A549 treated with AZD2906 at 1 μM for 4 hours (cell line): Measurements from ENCODE around the gene MVP. TPM values are rescaled to one million over a fixed set of nuclear protein-coding genes. Genes with fewer than 3 reads are reported as not detected.

Experiments
- total RNA-seq: library from RNA; stranded (reverse); fragments of 200-300 nt; extraction: Qiagen RNA extraction; gene quantifications from 5 replicates; pipeline ENCODE4 v1.2.3, GENCODE V29; 2022

The MVP gene
- total RNA-seq = 125 to 150 TPM (median 142 TPM) in 5 replicates

DNA sequence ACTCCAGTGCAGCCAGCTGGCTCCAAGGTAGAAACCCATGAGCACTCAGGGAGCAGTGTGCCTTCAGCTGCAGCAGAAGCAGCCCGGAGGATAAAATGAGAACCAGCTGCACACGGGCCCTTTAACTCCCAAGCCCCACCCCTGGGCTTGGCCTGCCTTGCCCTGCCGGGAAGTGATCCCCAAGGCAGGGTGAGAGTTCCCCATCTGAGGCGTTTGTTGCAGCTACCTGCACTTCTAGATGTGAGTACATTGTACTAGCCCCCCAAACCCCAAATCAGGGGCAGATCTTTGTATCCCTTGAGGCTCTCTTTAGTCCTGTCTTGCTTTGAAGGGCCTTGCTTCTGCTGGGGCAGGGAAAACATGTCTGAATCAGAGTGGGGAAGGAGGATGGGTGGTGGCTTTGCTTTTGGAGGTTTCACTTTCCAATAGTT is at the start of gene MVP:
TSS of gene MVP (plus strand) at position 192 of the 431 bp plus-strand sequence. CDS start 10,088 bp downstream, outside the sequence.

DNA sequence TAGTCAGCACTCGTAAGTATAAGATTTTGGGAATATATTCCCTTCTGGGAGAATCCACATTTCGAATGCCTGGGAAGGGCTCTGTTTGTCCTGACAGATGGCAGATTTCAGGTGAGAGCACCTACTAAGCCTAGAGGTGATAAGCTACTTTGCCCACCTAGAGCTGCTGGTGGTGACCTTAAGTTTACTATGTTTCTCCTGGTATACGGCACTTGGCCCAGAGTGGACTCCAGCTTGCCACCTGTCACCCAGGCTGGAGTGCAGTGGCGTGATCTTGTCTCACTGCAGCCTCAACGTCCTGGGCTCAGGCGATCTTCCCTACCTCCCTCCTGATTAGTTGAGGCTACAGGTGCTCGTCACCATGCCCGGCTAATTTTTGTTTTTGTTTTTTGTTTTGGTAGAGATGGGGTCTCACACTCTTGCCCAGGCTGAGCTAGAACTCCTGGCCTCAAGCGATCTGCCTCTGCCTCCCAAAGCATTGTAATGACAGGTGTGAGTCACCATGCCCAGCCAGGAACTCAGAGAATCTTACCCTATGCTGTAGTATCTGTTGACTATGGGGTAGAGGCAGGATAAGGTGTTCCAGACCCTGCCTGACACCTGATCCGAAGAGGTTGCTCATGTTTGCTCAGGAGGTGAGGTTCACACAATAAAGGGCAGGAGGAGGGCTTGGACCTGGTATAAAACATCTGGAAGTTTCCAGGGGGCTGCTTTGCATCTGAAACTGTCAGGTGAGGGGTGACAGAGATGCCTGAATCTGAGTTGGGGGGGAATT is 42.5 kb upstream of the MVP start, which contains the start of gene ZG16:
TSS of gene ZG16 (plus strand) at position 681 of the 775 bp plus-strand sequence. CDS start 1,011 bp downstream, outside the sequence.

DNA sequence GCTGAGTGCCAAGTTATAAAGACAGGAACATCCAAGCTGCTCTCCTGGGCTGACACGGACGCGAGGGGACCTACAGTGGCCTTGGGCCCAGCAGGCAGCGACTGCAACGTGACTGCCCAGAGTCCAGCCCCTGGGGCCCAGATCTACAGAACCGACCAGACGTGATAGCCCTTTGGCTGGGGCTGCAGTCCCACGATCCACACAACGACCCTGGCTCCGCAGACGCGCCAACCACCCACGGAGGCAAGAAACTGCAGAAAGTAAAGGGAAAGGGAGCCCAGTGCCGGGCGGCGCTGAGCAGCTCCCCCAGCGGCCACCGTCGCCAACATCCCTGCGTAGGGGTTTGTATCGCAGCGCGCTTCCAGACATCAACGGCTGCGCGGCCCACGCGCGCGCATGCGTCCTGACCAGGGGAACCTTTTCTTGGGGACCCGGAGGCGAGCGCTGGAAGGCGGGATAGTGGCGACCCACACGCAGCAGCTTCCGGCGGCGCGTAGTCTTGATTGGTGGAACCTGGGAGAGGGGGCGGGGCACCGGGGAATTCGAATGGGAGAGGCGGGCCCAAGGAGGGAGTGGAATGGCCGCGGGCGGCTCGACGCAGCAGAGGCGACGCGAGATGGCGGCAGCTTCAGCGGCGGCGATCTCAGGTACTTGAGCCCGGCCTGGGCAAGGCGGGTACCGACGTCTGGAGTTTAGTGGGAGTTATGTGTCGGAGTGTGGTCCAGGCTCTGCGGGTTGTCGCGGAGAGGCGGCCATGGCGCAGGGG is 29.9 kb upstream of the MVP start, which contains the start of gene KIF22:
TSS of gene KIF22 (plus strand) at position 569 of the 766 bp plus-strand sequence. CDS start at position 578, 9 bp downstream.

DNA sequence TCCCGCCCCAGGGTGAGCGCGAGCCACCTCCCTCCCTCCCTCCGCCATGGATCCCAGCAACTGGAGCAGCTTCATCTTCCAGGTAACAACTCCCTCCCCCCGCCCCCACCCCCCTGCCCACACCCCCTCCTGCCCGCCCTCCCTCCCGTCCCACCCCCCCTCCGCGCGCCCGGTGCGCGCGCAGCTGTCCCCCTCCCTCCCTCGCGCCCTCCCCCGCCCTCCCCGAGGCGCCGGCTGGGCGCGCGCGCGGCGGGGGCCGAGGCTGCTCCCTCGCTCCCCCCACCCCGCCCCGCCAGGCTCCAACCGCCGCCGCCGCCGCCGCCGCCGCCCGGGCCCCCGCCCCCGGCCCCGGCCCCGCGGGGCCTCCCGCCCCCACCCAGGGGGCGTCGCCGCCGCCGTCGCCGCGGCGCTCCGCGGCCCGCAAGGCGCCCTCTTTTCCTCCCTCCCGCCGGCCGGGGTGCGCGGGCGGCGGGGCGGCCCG is 14.1 kb upstream of the MVP start, which contains the start of gene MAZ:
TSS of gene MAZ (plus strand) at position 431 of the 481 bp plus-strand sequence. CDS start 173 bp downstream, outside the sequence.

DNA sequence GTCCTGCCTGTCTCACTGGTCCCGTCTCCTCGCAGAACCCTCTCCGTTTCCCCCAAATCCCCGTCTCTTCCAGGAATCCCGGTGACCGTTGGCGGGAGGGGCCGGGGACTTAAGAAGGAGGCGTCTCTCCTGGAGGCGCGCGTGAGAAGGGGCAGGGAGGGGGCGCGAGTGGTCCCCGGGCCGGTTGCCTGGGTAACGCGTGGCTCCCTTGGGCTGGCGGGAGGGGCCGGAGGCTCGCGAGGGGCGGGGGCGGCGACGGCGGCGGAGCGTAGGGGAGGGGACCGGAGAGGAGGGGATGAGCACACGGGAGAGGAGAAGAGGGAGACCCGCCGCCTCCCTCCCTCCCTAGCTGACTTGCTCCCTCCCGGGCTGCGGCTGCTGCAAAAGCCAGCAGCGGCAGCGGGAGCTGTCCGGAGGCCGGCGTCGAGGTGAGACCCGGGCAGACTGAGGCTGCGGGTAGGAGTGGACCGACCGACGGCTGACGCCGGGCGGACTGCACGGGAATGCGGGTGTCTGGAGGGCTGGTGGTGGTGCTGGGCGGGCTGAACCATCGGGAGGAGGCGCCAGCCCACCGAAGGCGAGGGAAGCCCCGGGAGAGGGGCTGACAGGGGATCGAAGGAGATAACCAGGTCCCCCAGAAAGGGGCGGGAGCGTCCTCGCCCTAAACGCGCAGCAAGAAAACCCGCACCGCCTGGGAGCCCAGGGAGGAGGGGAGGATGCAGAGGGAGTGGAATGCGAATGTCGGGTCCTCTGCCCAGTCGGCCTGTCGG is 8.2 kb upstream of the MVP start, which contains the start of gene PRRT2:
TSS of gene PRRT2 (plus strand) at position 298 of the 770 bp plus-strand sequence. CDS start 862 bp downstream, outside the sequence.

DNA sequence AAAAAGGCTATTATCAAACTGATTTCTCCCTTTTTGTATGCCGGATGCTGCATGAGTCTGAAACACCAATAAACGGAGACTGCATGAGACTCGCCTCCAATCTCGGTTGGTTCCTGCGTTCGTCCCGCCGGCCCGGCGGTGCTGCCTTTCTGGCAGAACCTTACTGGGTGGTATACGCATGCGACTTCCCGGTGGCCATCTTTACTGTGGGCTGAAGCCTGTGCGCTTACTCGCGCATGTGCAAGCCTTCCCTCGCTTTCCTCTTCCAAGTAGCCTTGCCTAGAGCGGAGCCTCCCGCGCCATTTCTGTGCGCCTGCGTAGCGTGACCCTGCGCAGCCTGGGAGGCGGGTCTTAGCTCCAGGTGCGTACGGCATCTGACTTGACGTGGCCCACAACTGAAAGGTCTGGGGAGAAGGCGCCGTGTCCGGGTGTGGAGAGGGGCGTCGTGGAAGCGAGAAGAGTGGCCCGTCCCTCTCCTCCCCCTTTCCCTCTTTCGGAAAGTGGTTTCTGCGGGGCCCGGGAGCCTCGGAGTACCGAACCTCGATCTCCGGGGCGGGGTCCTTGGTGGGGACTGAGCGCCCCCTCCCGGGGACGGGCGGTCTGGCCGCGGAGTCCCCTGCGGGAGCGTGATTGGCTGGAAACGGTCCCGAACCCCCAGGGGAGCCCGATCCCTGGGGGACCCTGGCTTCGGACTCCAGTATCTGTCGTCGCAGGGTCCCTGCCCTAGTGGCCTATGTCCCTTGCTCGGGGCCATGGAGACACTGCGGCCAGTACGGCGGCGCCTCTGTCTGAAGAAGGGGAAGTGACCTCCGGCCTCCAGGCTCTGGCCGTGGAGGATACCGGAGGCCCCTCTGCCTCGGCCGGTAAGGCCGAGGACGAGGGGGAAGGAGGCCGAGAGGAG is 4.2 kb upstream of the MVP start, which contains the start of gene PAGR1:
TSS of gene PAGR1 (plus strand) at position 360 of the 901 bp plus-strand sequence. CDS start at position 734, 374 bp downstream.

DNA sequence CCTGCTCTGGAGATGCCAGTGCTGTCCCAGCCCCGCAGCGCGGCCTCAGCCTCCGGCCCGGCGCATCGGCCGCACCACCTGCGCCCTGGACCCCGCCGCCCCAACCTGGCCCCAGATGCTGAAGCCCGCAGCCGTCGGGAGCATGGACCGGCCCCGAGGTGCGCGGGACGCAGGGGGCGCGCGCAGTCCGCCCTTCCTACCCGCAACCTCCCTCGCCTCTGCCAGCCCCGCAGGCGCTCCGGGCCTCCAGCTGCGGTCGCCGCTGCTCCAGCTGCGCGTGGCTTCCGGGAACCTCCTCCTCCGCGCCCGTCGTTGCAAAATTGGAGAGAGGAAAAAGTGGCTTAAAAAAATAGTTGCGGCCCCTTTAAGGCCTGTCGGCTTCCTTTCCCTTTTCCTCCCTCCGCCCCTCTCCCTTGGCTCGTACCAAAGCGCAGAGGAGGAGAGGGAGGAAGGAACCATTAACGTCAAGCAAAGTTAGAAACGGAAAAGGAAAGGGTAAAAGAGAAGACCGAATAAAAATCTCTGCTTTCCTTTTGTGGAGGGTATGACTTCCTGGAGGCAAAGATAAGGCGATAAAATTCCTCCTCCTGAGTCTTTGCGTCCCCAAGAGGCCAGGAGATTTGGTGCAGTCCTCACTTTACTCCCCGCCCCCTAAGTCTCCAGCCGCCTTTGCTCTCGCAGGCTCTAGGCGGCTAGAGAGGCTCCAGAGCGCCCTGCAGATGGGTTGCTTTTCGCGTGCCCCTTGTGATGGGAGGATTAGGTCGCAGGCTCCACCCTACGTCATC is 42.8 kb downstream of the MVP start, which contains the start of gene CDIPT:
TSS of gene CDIPT (minus strand) at position 343 of the 785 bp plus-strand sequence. CDS start 369 bp downstream, outside the sequence.

Other genes starting within 250 kb of the MVP start
- not detected in 5 replicates for gene SPN, start 157.2 kb upstream of the MVP start, total RNA-seq
- gene QPRT, start 141.3 kb upstream of the MVP start, total RNA-seq = 0.59 to 1.2 TPM (median 0.70 TPM) in 5 replicates
- not detected in 5 replicates for gene C16orf54, start 74.5 kb upstream of the MVP start, total RNA-seq
- not detected in 5 replicates for gene ZG16, start 42.2 kb upstream of the MVP start, total RNA-seq
- 79.8 to 94.5 TPM (median 88.2 TPM) in 5 replicates for gene KIF22, start 29.7 kb upstream of the MVP start, total RNA-seq
- gene MAZ, start 13.9 kb upstream of the MVP start, total RNA-seq = 147 to 170 TPM (median 158 TPM) in 5 replicates
- 0.27 to 0.38 TPM (median 0.32 TPM) in 5 replicates for gene PRRT2, start 8.3 kb upstream of the MVP start, total RNA-seq
- 38.1 to 43.0 TPM (median 41.2 TPM) in 5 replicates for gene PAGR1, start 4.3 kb upstream of the MVP start, total RNA-seq
- 61.3 to 95.2 TPM (median 91.3 TPM) in 5 replicates for gene CDIPT, start 42.8 kb downstream of the MVP start, total RNA-seq
- gene SEZ6L2, start 79.1 kb downstream of the MVP start, total RNA-seq = 16.9 to 23.4 TPM (median 21.0 TPM) in 5 replicates
- gene ASPHD1, start 80.0 kb downstream of the MVP start, total RNA-seq = 14.6 to 28.2 TPM (median 22.7 TPM) in 5 replicates
- gene KCTD13, start 105.8 kb downstream of the MVP start, total RNA-seq = 10.2 to 16.4 TPM (median 14.5 TPM) in 5 replicates
- 82.6 to 101 TPM (median 99.1 TPM) in 5 replicates for gene TMEM219, start 141.6 kb downstream of the MVP start, total RNA-seq
- 25.2 to 31.2 TPM (median 30.1 TPM) in 5 replicates for gene TAOK2, start 153.4 kb downstream of the MVP start, total RNA-seq
- gene HIRIP3, start 175.2 kb downstream of the MVP start, total RNA-seq = 14.6 to 18.0 TPM (median 15.5 TPM) in 5 replicates
- gene INO80E, start 175.8 kb downstream of the MVP start, total RNA-seq = 99.1 to 113 TPM (median 102 TPM) in 5 replicates
- gene DOC2A, start 190.6 kb downstream of the MVP start, total RNA-seq = 1.3 to 1.9 TPM (median 1.8 TPM) in 5 replicates
- gene C16orf92, start 202.7 kb downstream of the MVP start, total RNA-seq = not detected in 5 replicates
- gene TLCD3B, start 210.8 kb downstream of the MVP start, total RNA-seq = 0.22 to 0.39 TPM (median 0.26 TPM) in 5 replicates
- gene ALDOA, start 245.3 kb downstream of the MVP start, total RNA-seq = 1,572 to 1,866 TPM (median 1,761 TPM) in 5 replicates